ENCODE data around the gene NIT2.

NIT2 gene

DNA sequence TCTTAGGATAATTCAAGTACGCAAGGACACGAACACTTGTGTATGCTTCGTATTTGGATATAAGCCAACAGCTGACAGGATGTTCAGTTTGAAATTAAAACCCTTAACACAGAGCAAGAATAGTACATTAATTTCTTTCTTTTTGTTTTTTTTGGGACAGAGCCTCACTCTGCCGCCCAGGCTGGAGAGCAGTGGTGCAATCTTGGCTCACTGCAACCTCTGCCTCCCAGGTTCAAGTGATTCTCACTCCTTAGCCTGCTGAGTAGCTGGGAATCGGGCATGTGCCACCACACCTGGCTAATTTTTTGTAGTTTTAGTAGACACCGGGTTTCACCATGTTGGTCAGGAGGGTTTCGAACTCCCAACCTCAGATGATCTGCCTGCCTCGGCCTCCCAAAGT lies 33.9 kb downstream of the NIT2 start:
- peaks cover 94% of the 10 kb centered on the region for H3K36me3 ChIP-seq (ENCODE audit: insufficient read depth, low read depth, low read length)
- H3K4me3 ChIP-seq (ENCODE audit: low read length) = no peak overlapping the region
- no peaks in the 10 kb centered on the region for H3K4me1 ChIP-seq (ENCODE audit: insufficient read depth, low read length)
- H3K9ac ChIP-seq (ENCODE audit: low read depth, low read length) = no peak overlapping the region
- no peak overlapping the region for H3K27ac ChIP-seq (ENCODE audit: low read length)
- H3K27me3 ChIP-seq (ENCODE audit: insufficient read depth, low read length) = no peaks in the 10 kb centered on the region
- H3K9me3 ChIP-seq (ENCODE audit: insufficient read depth, low read depth, low read length) = no peaks in the 10 kb centered on the region

DNA sequence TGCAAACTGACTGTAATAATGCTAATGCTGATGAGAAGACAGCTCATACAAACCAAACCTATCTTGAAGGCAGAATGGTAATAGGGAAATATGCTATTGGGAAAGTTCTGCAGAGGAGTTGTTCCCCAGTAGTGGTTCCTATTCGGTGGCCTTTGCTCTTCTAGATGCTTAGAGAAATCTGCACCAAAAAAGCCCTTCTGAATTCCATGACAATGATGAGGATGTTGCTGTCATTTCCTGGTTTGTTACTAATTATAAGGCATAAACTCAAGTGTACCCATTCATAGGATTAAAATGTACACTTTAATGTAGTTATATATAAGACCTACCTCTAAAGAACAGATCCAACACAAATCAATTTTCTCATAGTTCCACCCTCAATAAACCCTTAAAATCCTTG lies 36.2 kb downstream of the NIT2 start:
- Histone ChIP-seq H3K9me3 (ENCODE audit: insufficient read depth, low read depth, low read length) (no peaks in the 10 kb centered on the region), H3K27me3 (ENCODE audit: insufficient read depth, low read length) (no peaks in the 10 kb centered on the region), H3K27ac (ENCODE audit: low read length) (no peak overlapping the region), H3K36me3 (ENCODE audit: insufficient read depth, low read depth, low read length) (peaks cover 90% of the 10 kb centered on the region), H3K4me3 (ENCODE audit: low read length) (no peak overlapping the region), H3K9ac (ENCODE audit: low read depth, low read length) (no peak overlapping the region), H3K4me1 (ENCODE audit: insufficient read depth, low read length) (no peaks in the 10 kb centered on the region)

DNA sequence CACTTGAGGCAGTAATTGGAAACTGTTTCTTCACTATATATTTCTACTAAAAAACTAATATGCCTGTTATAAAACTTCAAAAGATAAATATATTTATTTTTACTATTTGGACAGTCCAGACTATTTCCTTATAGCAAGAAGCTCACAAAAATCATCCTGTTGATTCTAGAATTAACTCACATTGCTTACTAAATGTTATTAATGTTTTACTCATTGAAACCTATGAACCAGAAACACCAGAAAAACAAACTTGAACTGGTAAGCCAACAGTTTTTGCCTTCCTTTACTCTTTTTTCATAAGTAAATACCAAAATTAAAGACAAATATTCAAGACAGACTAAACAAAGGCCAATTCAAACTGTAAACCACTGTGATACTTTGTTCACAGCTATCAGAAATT lies 40.0 kb downstream of the NIT2 start:
- no peaks in the 10 kb centered on the region for H3K27me3 ChIP-seq (ENCODE audit: insufficient read depth, low read length)
- H3K4me1 ChIP-seq (ENCODE audit: insufficient read depth, low read length) = no peaks in the 10 kb centered on the region
- no peak overlapping the region for H3K27ac ChIP-seq (ENCODE audit: low read length)
- no peaks in the 10 kb centered on the region for H3K9me3 ChIP-seq (ENCODE audit: insufficient read depth, low read depth, low read length)
- no peak overlapping the region for H3K4me3 ChIP-seq (ENCODE audit: low read length)
- H3K9ac ChIP-seq (ENCODE audit: low read depth, low read length) = no peak overlapping the region
- H3K36me3 ChIP-seq (ENCODE audit: insufficient read depth, low read depth, low read length) = peaks cover 89% of the 10 kb centered on the region

DNA sequence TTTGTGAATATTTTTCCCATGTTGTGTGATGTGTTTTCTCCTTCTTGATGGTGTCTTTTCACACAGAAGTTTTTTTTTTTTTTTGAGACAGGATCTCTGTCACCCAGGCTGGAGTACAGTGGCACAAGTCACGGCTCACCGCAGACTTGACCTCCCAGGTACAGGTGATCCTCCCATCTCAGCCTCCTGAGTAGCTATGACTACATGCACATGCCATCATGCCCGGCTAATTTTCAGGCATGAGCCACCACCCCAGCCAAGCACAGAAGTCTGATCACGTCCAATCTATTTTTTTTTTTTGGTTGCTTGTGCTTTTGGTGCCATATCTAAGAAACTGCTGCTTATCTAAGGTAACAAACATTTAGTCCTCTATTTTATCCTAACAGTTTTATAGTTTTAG lies 41.7 kb downstream of the NIT2 start:
- Histone ChIP-seq H3K36me3 (ENCODE audit: insufficient read depth, low read depth, low read length) (peaks cover 89% of the 10 kb centered on the region), H3K9ac (ENCODE audit: low read depth, low read length) (no peak overlapping the region), H3K27me3 (ENCODE audit: insufficient read depth, low read length) (no peaks in the 10 kb centered on the region)

DNA sequence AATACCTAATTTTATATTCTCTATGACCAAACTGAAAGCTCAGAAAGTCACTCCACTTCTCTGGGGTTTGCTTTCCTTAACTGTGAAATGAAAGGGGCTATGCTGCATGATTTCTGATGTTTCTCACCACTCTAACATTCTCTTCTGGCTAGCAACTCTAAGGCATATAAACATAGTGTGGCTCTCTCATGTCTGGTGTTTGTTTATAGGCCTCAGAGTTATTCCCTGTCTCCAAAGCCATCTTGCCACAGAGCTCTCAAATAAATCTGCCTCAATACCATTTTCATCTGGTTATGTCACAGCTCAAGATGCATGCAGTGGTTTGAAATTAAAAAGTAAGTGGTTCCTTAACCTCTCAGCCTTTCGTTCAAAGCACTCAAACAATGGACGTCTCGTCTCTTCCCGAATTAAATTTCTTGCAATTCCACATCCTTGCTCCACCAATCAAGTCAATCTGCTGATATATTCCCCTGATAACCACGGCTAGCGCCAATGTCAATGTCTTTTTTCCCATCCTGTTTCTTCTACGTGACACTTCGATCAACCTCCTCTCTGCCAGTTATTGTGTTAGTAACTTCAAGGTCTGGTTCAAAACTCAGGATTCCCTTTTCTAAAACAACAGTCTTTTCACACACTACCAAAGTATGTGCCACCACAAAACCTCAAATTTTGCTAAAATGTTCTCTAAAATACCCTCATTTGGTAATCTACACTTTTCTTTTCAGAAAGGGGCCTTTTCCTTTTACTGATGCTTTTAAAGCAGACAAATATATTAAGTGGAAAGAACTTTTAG lies 50.4 kb downstream of the NIT2 start:
- no peak overlapping the region for H3K9ac ChIP-seq (ENCODE audit: low read depth, low read length)
- peaks cover 81% of the 10 kb centered on the region for H3K36me3 ChIP-seq (ENCODE audit: insufficient read depth, low read depth, low read length)
- no peaks in the 10 kb centered on the region for H3K4me1 ChIP-seq (ENCODE audit: insufficient read depth, low read length)
- H3K9me3 ChIP-seq (ENCODE audit: insufficient read depth, low read depth, low read length) = peaks cover 1% of the 10 kb centered on the region; the same call in 1 of the 2 replicates
- H3K27me3 ChIP-seq (ENCODE audit: insufficient read depth, low read length) = no peaks in the 10 kb centered on the region
- no peak overlapping the region for H3K27ac ChIP-seq (ENCODE audit: low read length)
- H3K4me3 ChIP-seq (ENCODE audit: low read length) = no peak overlapping the region

More for the DNA sequence above, 41.7 kb downstream of the NIT2 start:
- Histone ChIP-seq H3K4me1 (ENCODE audit: insufficient read depth, low read length) (no peaks in the 10 kb centered on the region), H3K27ac (ENCODE audit: low read length) (no peak overlapping the region), H3K9me3 (ENCODE audit: insufficient read depth, low read depth, low read length) (no peaks in the 10 kb centered on the region), H3K4me3 (ENCODE audit: low read length) (no peak overlapping the region)

DNA sequence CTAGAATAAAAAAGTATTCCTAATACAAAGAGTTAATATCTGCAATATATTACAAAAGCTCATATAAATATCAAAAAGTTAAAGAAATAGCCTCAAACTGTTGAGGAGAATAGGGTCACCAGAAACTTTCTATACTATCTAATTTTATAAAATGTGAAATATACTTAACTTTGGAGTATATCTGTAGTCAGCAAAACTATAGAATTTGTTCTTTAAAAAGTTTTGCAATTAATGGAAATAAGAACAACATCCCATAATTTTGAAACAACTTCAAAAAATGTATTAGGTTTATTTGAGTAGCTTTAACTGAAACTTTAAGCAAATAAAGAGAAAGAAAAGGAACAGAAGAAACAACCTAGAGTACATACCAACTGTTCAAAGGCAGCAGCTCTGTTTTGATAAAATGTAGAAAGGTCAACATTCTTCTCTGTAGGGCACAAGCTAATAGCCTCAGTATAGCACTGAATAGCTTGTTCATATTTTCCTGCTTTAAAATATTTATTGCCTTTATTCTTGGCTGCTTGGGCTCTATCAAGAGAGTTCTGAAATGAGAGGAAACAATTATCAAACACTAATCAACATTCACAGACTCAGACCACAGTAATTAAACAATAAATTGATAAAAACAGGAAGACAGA lies 52.0 kb downstream of the NIT2 start:
- peaks cover 72% of the 10 kb centered on the region for H3K36me3 ChIP-seq (ENCODE audit: insufficient read depth, low read depth, low read length)
- H3K4me3 ChIP-seq (ENCODE audit: low read length) = no peak overlapping the region
- H3K9me3 ChIP-seq (ENCODE audit: insufficient read depth, low read depth, low read length) = peaks cover 4% of the 10 kb centered on the region; the same call in 1 of the 2 replicates
- H3K9ac ChIP-seq (ENCODE audit: low read depth, low read length) = no peak overlapping the region
- H3K27me3 ChIP-seq (ENCODE audit: insufficient read depth, low read length) = no peaks in the 10 kb centered on the region
- no peaks in the 10 kb centered on the region for H3K4me1 ChIP-seq (ENCODE audit: insufficient read depth, low read length)
- no peak overlapping the region for H3K27ac ChIP-seq (ENCODE audit: low read length)

DNA sequence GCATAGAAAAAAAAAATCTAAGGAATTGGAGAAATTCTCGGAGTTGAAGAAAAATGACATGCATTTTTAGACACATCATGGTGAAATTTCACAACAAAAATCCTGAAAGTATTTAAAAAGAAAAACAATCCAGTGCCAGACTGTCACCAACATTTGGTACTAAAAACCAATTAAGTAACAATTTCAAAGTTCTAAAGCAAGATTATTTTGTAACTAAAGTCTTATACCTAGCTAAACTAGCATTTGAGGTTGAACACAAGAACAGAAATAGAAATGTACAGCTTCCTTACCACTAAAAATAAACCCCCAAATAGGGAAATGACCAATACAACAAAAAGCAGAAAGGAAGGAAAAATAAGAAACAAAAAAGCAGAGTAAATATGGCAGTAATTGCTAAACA lies 54.5 kb downstream of the NIT2 start:
- H3K36me3 ChIP-seq (ENCODE audit: insufficient read depth, low read depth, low read length) = peaks cover 47% of the 10 kb centered on the region
- H3K27me3 ChIP-seq (ENCODE audit: insufficient read depth, low read length) = no peaks in the 10 kb centered on the region
- no peak overlapping the region for H3K9ac ChIP-seq (ENCODE audit: low read depth, low read length)
- H3K9me3 ChIP-seq (ENCODE audit: insufficient read depth, low read depth, low read length) = peaks cover 4% of the 10 kb centered on the region; the same call in 1 of the 2 replicates
- no peak overlapping the region for H3K27ac ChIP-seq (ENCODE audit: low read length)
- no peak overlapping the region for H3K4me3 ChIP-seq (ENCODE audit: low read length)
- no peaks in the 10 kb centered on the region for H3K4me1 ChIP-seq (ENCODE audit: insufficient read depth, low read length)

DNA sequence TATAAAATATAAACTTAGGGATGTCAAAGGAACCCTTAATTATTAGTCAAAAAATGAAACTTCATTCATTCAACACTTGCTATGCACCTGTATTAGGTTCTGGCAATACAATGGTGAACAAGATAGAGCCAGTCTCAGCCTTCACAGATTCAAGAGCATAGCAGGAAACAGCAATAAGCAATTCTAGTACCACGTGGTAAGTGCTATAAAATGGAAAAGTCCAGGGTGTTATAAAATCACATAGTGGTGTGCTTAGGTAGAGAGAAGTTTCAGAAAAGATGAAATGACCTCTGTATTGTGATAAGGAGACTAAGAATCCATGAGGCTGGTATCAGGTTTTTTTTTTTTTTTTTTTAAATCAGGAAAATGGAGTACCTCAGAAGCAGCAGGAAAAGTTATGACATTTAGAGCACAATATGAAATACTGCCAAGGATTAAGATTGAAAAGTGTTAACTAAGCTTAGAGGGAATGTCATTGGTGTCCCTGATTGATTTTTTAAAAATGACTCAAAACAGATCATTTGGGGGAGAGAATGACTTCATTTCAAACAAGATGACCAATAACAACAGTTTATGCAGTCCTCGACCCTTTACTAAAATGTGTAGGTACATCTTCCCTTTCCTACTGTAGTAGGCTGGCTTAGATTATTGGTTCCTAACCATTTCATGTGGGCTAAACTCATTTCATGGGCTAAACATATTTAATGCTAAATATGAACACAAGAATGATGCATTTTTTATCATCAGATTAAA lies 61.3 kb downstream of the NIT2 start:
- Histone ChIP-seq H3K36me3 (ENCODE audit: insufficient read depth, low read depth, low read length) (no peaks in the 10 kb centered on the region), H3K27me3 (ENCODE audit: insufficient read depth, low read length) (no peaks in the 10 kb centered on the region), H3K9ac (ENCODE audit: low read depth, low read length) (no peak overlapping the region), H3K9me3 (ENCODE audit: insufficient read depth, low read depth, low read length) (no peaks in the 10 kb centered on the region), H3K4me3 (ENCODE audit: low read length) (no peak overlapping the region), H3K27ac (ENCODE audit: low read length) (no peak overlapping the region), H3K4me1 (ENCODE audit: insufficient read depth, low read length) (no peaks in the 10 kb centered on the region)

DNA sequence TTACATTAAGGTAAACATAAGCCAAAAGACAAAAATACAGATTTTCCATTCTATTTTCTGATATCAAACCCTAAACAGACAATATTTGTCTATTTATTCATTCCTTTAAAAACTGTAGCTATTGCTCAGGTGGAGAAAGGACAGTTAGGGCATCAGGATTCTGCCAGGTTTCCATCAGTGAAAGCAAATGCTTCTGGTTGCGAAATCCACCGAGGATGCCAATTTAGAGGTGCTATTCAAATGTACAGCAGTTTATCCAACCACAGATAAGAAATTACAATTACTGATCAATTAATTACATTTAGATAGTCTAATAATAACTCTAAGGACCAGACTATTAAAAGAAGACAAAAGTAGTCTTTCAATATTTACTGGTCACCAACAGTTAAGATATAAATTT lies 62.4 kb downstream of the NIT2 start:
- Histone ChIP-seq H3K4me1 (ENCODE audit: insufficient read depth, low read length) (no peaks in the 10 kb centered on the region), H3K9me3 (ENCODE audit: insufficient read depth, low read depth, low read length) (no peaks in the 10 kb centered on the region), H3K4me3 (ENCODE audit: low read length) (no peak overlapping the region), H3K27me3 (ENCODE audit: insufficient read depth, low read length) (no peaks in the 10 kb centered on the region), H3K27ac (ENCODE audit: low read length) (no peak overlapping the region), H3K36me3 (ENCODE audit: insufficient read depth, low read depth, low read length) (no peaks in the 10 kb centered on the region), H3K9ac (ENCODE audit: low read depth, low read length) (no peak overlapping the region)

DNA sequence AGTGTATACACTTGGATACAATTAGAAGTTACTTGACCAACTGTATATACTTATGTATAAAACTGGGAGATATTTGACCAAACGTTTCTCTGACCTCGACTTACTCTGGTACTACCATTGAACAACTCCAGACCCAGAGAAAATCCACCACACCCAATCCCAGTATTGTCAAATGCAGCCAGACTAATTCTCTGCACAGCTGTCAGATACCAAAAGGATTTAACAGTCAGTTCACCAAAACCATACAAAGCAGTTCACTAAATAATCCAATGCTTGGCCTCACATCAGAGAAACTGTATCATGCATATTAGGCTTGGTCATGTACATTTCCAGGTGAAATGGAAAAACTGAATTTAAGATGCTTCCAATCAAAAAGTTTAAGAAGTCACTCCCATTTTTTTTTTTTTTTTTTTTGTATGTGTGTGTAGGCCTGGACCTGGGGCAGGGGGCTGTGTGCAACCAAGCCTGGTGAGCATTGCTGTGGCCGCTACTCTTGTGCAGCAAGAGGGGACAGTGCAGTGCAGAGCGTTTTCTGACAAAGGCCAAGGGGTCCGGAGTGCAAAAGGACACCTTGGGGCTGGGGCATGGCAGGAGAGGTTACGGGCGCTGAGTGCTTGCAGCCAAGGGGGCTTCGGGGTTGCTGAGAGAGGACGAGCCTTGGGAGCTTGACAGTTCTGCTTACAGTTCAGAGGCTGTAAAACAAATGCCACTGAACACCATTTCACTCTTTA lies 64.9 kb downstream of the NIT2 start:
- H3K27me3 ChIP-seq (ENCODE audit: insufficient read depth, low read length) = no peaks in the 10 kb centered on the region
- peaks cover 5% of the 10 kb centered on the region; the same call in 1 of the 2 replicates for H3K4me1 ChIP-seq (ENCODE audit: insufficient read depth, low read length)
- peak overlapping the region; percentile 81 for H3K4me3 ChIP-seq (ENCODE audit: low read length)
- no peak overlapping the region for H3K27ac ChIP-seq (ENCODE audit: low read length)
- H3K9me3 ChIP-seq (ENCODE audit: insufficient read depth, low read depth, low read length) = no peaks in the 10 kb centered on the region
- H3K36me3 ChIP-seq (ENCODE audit: insufficient read depth, low read depth, low read length) = no peaks in the 10 kb centered on the region
- peak overlapping the region; percentile 87 for H3K9ac ChIP-seq (ENCODE audit: low read depth, low read length)

DNA sequence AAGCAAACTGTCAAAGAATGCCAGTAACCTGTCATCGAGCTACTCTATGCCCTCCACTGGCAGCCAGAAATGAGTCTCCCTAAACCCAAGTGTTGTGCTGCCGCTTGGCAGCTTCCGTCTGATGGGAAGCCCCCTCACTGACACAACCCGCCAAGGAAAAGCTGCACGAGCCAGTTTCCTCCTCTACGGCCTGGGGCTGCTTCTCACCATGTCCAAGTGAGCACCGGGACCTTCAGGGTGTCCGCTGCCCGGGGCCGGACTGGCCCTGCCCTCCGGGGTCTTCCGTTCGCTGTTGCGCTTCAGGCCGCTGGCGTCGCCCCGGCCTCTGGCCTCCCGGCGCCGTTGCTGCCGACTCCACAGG lies 65.8 kb downstream of the NIT2 start:
- Histone ChIP-seq H3K27me3 (ENCODE audit: insufficient read depth, low read length) (no peaks in the 10 kb centered on the region), H3K9ac (ENCODE audit: low read depth, low read length) (peak overlapping the region; percentile 87; the same call in 1 of the 2 replicates), H3K9me3 (ENCODE audit: insufficient read depth, low read depth, low read length) (no peaks in the 10 kb centered on the region), H3K36me3 (ENCODE audit: insufficient read depth, low read depth, low read length) (no peaks in the 10 kb centered on the region), H3K27ac (ENCODE audit: low read length) (no peak overlapping the region), H3K4me3 (ENCODE audit: low read length) (peak overlapping the region; percentile 81), H3K4me1 (ENCODE audit: insufficient read depth, low read length) (peaks cover 5% of the 10 kb centered on the region; the same call in 1 of the 2 replicates)
